Liver (tissue), 9 donors: ENCODE results near the gene RNF181. TPM values are rescaled to one million over a fixed set of nuclear protein-coding genes. Genes with fewer than 3 reads are reported as not detected.

ENCODE experiments used
- DNase-seq: peaks from one replicate; pipeline ENCODE4 v3.0.0-alpha.2; 2017; ENCODE audit warnings: low spot score
- H3K27ac ChIP-seq, 2 donors: one replicate each; pipeline ENCODE4 v1.7.0; 2013; ENCODE audit warnings: inconsistent platforms in 2 of 2, low read length in 2 of 2, control low read depth in 1 of 2, low read depth in 1 of 2, mild to moderate bottlenecking in 1 of 2
- H3K27me3 ChIP-seq, 4 donors: one replicate each; pipeline versions ENCODE4 v1.6.1 to v1.7.0; 2013; ENCODE audit warnings: low read length in 3 of 4, inconsistent platforms in 1 of 4, mild to moderate bottlenecking in 1 of 4, moderate library complexity in 1 of 4; ENCODE audit not compliant: control insufficient read depth in 4 of 4, insufficient read depth in 4 of 4
- H3K36me3 ChIP-seq, 4 donors: one replicate each; pipeline versions ENCODE4 v1.6.1 to v1.7.0; 2013; ENCODE audit warnings: low read length in 3 of 4, mild to moderate bottlenecking in 3 of 4, low read depth in 1 of 4, moderate library complexity in 1 of 4; ENCODE audit not compliant: control insufficient read depth in 4 of 4, insufficient read depth in 3 of 4
- H3K4me1 ChIP-seq, 4 donors: one replicate each; pipeline versions ENCODE4 v1.6.1 to v1.7.0; 2013; ENCODE audit warnings: low read length in 3 of 4, mild to moderate bottlenecking in 3 of 4, moderate library complexity in 1 of 4; ENCODE audit not compliant: control insufficient read depth in 4 of 4, insufficient read depth in 4 of 4
- H3K4me3 ChIP-seq, 3 donors: one replicate each; pipeline versions ENCODE4 v1.6.1 to v1.7.0; 2013; ENCODE audit warnings: low read length in 3 of 3, control low read depth in 1 of 3, low read depth in 1 of 3, mild to moderate bottlenecking in 1 of 3
- H3K9ac ChIP-seq, 2 donors: one replicate each; pipeline ENCODE4 v1.7.0; 2013; ENCODE audit warnings: low read length in 2 of 2, mild to moderate bottlenecking in 2 of 2, moderate library complexity in 2 of 2, control low read depth in 1 of 2, low read depth in 1 of 2
- H3K9me3 ChIP-seq, 4 donors: one replicate each; pipeline versions ENCODE4 v1.6.1 to v1.7.0; 2013; ENCODE audit warnings: low read length in 3 of 4; ENCODE audit not compliant: control insufficient read depth in 4 of 4
- ATF3 ChIP-seq: IDR thresholded peaks from 2 replicates; pipeline ENCODE4 v1.6.1; 2016; ENCODE audit warnings: antibody characterized with exemption
- CTCF ChIP-seq: fragments of 150-350 bp; IDR thresholded peaks from 2 replicates; pipeline ENCODE4 v1.5.1; 2017; ENCODE audit warnings: improper control_type of control experiment, low read depth, low read length; ENCODE audit not compliant: missing input control
- FOXA1 ChIP-seq: IDR thresholded peaks from 2 replicates; pipeline ENCODE4 v1.6.1; 2016; ENCODE audit warnings: antibody characterized with exemption
- FOXA2 ChIP-seq: IDR thresholded peaks from 2 replicates; pipeline ENCODE4 v1.6.1; 2016; ENCODE audit warnings: antibody characterized with exemption
- GABPA ChIP-seq, 2 donors: IDR thresholded peaks in 1 of 2; conservative IDR thresholded peaks in 1 of 2; 2 replicates each; pipeline ENCODE4 v1.6.1; 2016; ENCODE audit warnings: antibody characterized with exemption in 2 of 2, mild to moderate bottlenecking in 1 of 2, moderate library complexity in 1 of 2
- HNF4A ChIP-seq, 2 donors: conservative IDR thresholded peaks; 2 replicates each; pipeline ENCODE4 v1.6.1; 2016; ENCODE audit warnings: antibody characterized with exemption in 2 of 2, mild to moderate bottlenecking in 2 of 2
- HNF4G ChIP-seq: IDR thresholded peaks from 2 replicates; pipeline ENCODE4 v1.6.1; 2016; ENCODE audit warnings: antibody characterized with exemption
- JUND ChIP-seq, 2 donors: IDR thresholded peaks; 2 replicates each; pipeline ENCODE4 v1.6.1; 2016; ENCODE audit warnings: antibody characterized with exemption in 2 of 2
- NR2F2 ChIP-seq: IDR thresholded peaks from 2 replicates; pipeline ENCODE4 v1.6.1; 2016; ENCODE audit warnings: antibody characterized with exemption
- RAD21 ChIP-seq, 2 donors: IDR thresholded peaks; 2 replicates each; pipeline ENCODE4 v1.6.1; 2016; ENCODE audit warnings: antibody characterized with exemption in 2 of 2, mild to moderate bottlenecking in 2 of 2
- REST ChIP-seq: IDR thresholded peaks from 2 replicates; pipeline ENCODE4 v1.6.1; 2016; ENCODE audit warnings: antibody characterized with exemption, mild to moderate bottlenecking
- RXRA ChIP-seq, 2 donors: IDR thresholded peaks; 2 replicates each; pipeline ENCODE4 v1.6.1; 2017 to 2018; ENCODE audit warnings: antibody characterized with exemption in 2 of 2, mild to moderate bottlenecking in 1 of 2
- SP1 ChIP-seq: IDR thresholded peaks from 2 replicates; pipeline ENCODE4 v1.6.1; 2018; ENCODE audit warnings: antibody characterized with exemption, mild to moderate bottlenecking
- YY1 ChIP-seq: IDR thresholded peaks from 2 replicates; pipeline ENCODE4 v1.6.1; 2016; ENCODE audit warnings: antibody characterized with exemption, mild to moderate bottlenecking
- ZBTB33 ChIP-seq: IDR thresholded peaks from 2 replicates; pipeline ENCODE4 v1.6.1; 2016; ENCODE audit warnings: antibody characterized with exemption
- WGBS: extraction: QIAGEN DNeasy Blood & Tissue Kit; methylation state at CpG from one replicate; pipeline ENCODE4 v1.1.7; 2013; 5-methylcytosine and 5-hydroxymethylcytosine counted together
- polyA plus RNA-seq, 2 donors: library from polyadenylated mRNA; stranded (reverse) in 1 of 2; unstranded in 1 of 2; fragments of 200-250 nt in 1 of 2; fragments of >200 nt in 1 of 2; fragmentation: Nextera tagmentation in 1 of 2; extraction: Ambion mirVana in 1 of 2; gene quantifications; one replicate each; pipeline versions ENCODE4 v1.2.1 to v1.2.3, GENCODE V29; 2013 to 2015
- total RNA-seq, 2 donors: library from RNA; depleted of rRNA; stranded (reverse); fragments of >200 nt; gene quantifications; one replicate each; pipeline ENCODE4 v1.2.3, GENCODE V29; 2014
- donor health status: healthy.
- donor health status: healthy.
- donor health status: healthy.
- donor health status: healthy.
- donor health status: healthy.

The RNF181 gene
- total and polyA plus RNA-seq, 4 donors, result 101 to 195 (median 114) TPM

GRCh38 chr2:85554980-85555612 lies 40.4 kb upstream of the RNF181 start:
- no peak overlapping the region for H3K27ac ChIP-seq
- H3K36me3 ChIP-seq, result peaks cover 15 to 64% (median 55%) of the 10 kb centered on the region in 4 donors
- H3K4me1 ChIP-seq, result peaks cover 9 to 24% (median 18%) of the 10 kb centered on the region in 4 donors
- 96% methylated on average over 3 of the region's 3 CpGs for WGBS
- H3K27me3 ChIP-seq, result no peaks in the 10 kb centered on the region
- no peak overlapping the region for H3K4me3 ChIP-seq
- no peak for TF ChIP-seq HNF4A (conservative IDR thresholded peaks at IDR 0.05)
- no peak for TF ChIP-seq CTCF
- no peak for TF ChIP-seq FOXA1
- no peak for TF ChIP-seq ATF3
- no peak for TF ChIP-seq HNF4G
- TF ChIP-seq REST, result no peak
- TF ChIP-seq JUND (IDR thresholded peaks at IDR 0.05), result no peak
- no peak for TF ChIP-seq GABPA (IDR thresholded peaks at IDR 0.05 in 1 of 2, conservative IDR thresholded peaks at IDR 0.05 in 1 of 2)
- TF ChIP-seq RAD21 (IDR thresholded peaks at IDR 0.05), result no peak
- TF ChIP-seq RXRA (IDR thresholded peaks at IDR 0.05), result no peak
- no peak for TF ChIP-seq SP1
- TF ChIP-seq YY1, result no peak
- no peak for TF ChIP-seq ZBTB33
- TF ChIP-seq FOXA2, result no peak
- TF ChIP-seq NR2F2, result no peak
- DNase-seq, result no peak
- no peak overlapping the region for H3K9ac ChIP-seq
- H3K9me3 ChIP-seq, result no peaks in the 10 kb centered on the region

GRCh38 chr2:85557130-85557529 lies 38.4 kb upstream of the RNF181 start:
- Histone ChIP-seq H3K27me3 (no peaks in the 10 kb centered on the region), H3K9ac (no peak overlapping the region), H3K36me3 (peaks cover 10 to 45% (median 36%) of the 10 kb centered on the region in 4 donors), H3K9me3 (no peaks in the 10 kb centered on the region), H3K4me1 (peaks cover 11 to 28% (median 21%) of the 10 kb centered on the region in 4 donors), H3K4me3 (no peak overlapping the region), H3K27ac (no peak overlapping the region)
- DNase-seq, result no peak
- WGBS, result 93% methylated on average over 5 of the region's 5 CpGs
- TF ChIP-seq FOXA1 (no peak), REST (no peak), JUND (IDR thresholded peaks at IDR 0.05) (no peak), ATF3 (no peak), FOXA2 (no peak)
